ENCODE results near the gene RPIA. TPM values are rescaled to one million over a fixed set of nuclear protein-coding genes. Genes with fewer than 3 reads are reported as not detected.
A peak's percentile ranks its signal among the peaks of the same experiment; 100 is the strongest.

RPIA gene
- total RNA-seq, 4 donors from 2014 or later: 4.2 to 10.0 (median 7.6) TPM

DNA sequence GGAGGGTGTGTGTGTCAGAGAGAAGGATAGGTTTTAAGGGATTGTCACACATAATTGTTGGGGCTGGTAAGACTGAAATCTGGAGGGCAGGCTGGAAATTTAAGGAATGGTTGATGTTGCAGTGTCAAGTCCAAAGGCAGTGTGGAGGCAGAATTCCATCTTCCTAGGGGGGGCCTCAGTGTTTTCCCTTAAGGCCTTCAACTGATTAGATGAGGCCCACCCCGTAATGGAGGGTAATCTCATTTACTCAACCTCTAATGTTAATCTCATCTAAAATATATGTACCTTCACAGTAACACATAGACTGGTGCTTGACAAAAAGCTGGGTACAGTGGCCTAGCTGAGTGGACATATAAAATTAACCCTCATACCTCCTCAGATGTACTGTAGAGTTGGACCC, 30.9 kb upstream of the RPIA start:
- intact Hi-C loops (cut with DNase I): no loop called here
- TF ChIP-seq, protein P1, sequence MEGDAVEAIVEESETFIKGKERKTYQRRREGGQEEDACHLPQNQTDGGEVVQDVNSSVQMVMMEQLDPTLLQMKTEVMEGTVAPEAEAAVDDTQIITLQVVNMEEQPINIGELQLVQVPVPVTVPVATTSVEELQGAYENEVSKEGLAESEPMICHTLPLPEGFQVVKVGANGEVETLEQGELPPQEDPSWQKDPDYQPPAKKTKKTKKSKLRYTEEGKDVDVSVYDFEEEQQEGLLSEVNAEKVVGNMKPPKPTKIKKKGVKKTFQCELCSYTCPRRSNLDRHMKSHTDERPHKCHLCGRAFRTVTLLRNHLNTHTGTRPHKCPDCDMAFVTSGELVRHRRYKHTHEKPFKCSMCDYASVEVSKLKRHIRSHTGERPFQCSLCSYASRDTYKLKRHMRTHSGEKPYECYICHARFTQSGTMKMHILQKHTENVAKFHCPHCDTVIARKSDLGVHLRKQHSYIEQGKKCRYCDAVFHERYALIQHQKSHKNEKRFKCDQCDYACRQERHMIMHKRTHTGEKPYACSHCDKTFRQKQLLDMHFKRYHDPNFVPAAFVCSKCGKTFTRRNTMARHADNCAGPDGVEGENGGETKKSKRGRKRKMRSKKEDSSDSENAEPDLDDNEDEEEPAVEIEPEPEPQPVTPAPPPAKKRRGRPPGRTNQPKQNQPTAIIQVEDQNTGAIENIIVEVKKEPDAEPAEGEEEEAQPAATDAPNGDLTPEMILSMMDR (IDR thresholded peaks at IDR 0.05): no peak
- TF ChIP-seq POLR2A (IDR thresholded peaks at IDR 0.05): no peak
- 92 to 100% methylated on average over 1 of the region's 1 CpG for WGBS, 2 donors

GRCh38 chr2:88666576-88666975, 24.9 kb upstream of the RPIA start:
- no peaks in the 10 kb centered on the region for H3K4me1 ChIP-seq
- no peak overlapping the region for H3K4me3 ChIP-seq (replicated peaks in 1 of 3)
- no peak overlapping the region for H3K27ac ChIP-seq
- H3K27me3 ChIP-seq: no peaks in the 10 kb centered on the region
- intact Hi-C loops (cut with DNase I): no loop called here
- DNase-seq: no peak
- TF ChIP-seq, protein P1 (IDR thresholded peaks at IDR 0.05): no peak
- no peak for TF ChIP-seq POLR2A (IDR thresholded peaks at IDR 0.05)
- 86 to 93% methylated on average over 4 of the region's 4 CpGs for WGBS, 2 donors
- H3K9me3 ChIP-seq: no peaks in the 10 kb centered on the region
- no peaks in the 10 kb centered on the region for H3K36me3 ChIP-seq

More for the DNA sequence above, 30.9 kb upstream of the RPIA start:
- Histone ChIP-seq H3K4me3 (replicated peaks in 1 of 3) (no peak overlapping the region), H3K27me3 (no peaks in the 10 kb centered on the region), H3K9me3 (no peaks in the 10 kb centered on the region), H3K27ac (no peak overlapping the region), H3K4me1 (no peaks in the 10 kb centered on the region), H3K36me3 (no peaks in the 10 kb centered on the region)
- DNase-seq: no peak

DNA sequence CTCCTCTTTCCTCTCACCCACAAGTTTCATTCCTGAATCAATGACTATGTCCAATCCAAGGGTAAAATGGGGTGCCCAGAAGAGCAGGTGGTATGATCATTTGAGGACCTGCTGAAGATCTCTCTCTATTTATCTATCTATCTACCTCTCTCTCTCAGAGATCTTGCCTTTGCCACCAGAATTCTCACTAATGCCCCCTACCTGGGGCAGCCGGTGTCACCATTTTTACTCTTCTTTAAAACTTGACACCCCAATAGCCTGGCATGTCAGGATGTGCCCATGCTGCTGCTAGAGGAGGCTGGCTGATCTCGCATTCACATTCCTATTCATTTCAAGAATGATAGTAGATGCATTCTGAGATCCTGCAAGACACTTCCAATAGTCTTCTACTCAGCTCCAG, 24.3 kb upstream of the RPIA start:
- TF ChIP-seq POLR2A (IDR thresholded peaks at IDR 0.05): no peak
- TF ChIP-seq, protein P1 (IDR thresholded peaks at IDR 0.05): no peak
- Histone ChIP-seq H3K36me3 (no peaks in the 10 kb centered on the region), H3K27me3 (no peaks in the 10 kb centered on the region), H3K9me3 (no peaks in the 10 kb centered on the region), H3K4me1 (no peaks in the 10 kb centered on the region), H3K4me3 (replicated peaks in 1 of 3) (no peak overlapping the region), H3K27ac (no peak overlapping the region)
- intact Hi-C loops (cut with DNase I): no loop called here
- WGBS, 2 donors: 89 to 94% methylated on average over 2 of the region's 2 CpGs
- no peak for DNase-seq

GRCh38 chr2:88668862-88669261, 22.6 kb upstream of the RPIA start:
- intact Hi-C loops (cut with DNase I): no loop called here
- WGBS, 2 donors: 88 to 92% methylated on average over 2 of the region's 2 CpGs
- TF ChIP-seq, protein P1 (IDR thresholded peaks at IDR 0.05): no peak
- TF ChIP-seq POLR2A (IDR thresholded peaks at IDR 0.05): no peak

GRCh38 chr2:88669482-88670214, 21.8 kb upstream of the RPIA start:
- Histone ChIP-seq H3K4me3 (replicated peaks in 1 of 3) (no peak overlapping the region), H3K9me3 (no peaks in the 10 kb centered on the region), H3K4me1 (no peaks in the 10 kb centered on the region), H3K27ac (no peak overlapping the region), H3K36me3 (no peaks in the 10 kb centered on the region), H3K27me3 (no peaks in the 10 kb centered on the region)
- WGBS, 2 donors: 56 to 62% methylated on average over 6 of the region's 6 CpGs
- no peak for TF ChIP-seq POLR2A (IDR thresholded peaks at IDR 0.05)
- TF ChIP-seq, protein P1 (IDR thresholded peaks at IDR 0.05): peak in 5 of 6 experiments; percentile 30 to 75 (median 69)
- intact Hi-C loops (cut with DNase I): no loop called here
- DNase-seq: peak; percentile 29 to 34

More at GRCh38 chr2:88668862-88669261, 22.6 kb upstream of the RPIA start:
- Histone ChIP-seq H3K4me1 (no peaks in the 10 kb centered on the region), H3K36me3 (no peaks in the 10 kb centered on the region), H3K9me3 (no peaks in the 10 kb centered on the region), H3K4me3 (replicated peaks in 1 of 3) (no peak overlapping the region), H3K27me3 (no peaks in the 10 kb centered on the region), H3K27ac (no peak overlapping the region)
- no peak for DNase-seq
